WTC11 (cell line): Measurements from ENCODE around the gene KDM4B.

Experiments
- E2F1 ChIP-seq: sonication (generic); formaldehyde crosslinking; IDR thresholded peaks from 2 replicates; pipeline ENCODE4 v1.8.0; 2022; ENCODE audit warnings: mild to moderate bottlenecking, missing genetic modification reagents
- E2F5 ChIP-seq: sonication (generic); formaldehyde crosslinking; IDR thresholded peaks from 2 replicates; pipeline ENCODE4 v1.8.1; 2022; ENCODE audit warnings: mild to moderate bottlenecking, moderate library complexity, missing genetic modification reagents
- MLX ChIP-seq: sonication (generic); formaldehyde crosslinking; IDR thresholded peaks from 2 replicates; pipeline ENCODE4 v1.8.1; 2023; ENCODE audit warnings: mild to moderate bottlenecking, missing genetic modification reagents, moderate library complexity
- TEAD1 ChIP-seq: sonication (generic); formaldehyde crosslinking; IDR thresholded peaks from 2 replicates; pipeline ENCODE4 v1.8.0; 2022; ENCODE audit warnings: mild to moderate bottlenecking, missing genetic modification reagents
- TF ChIP-seq, protein P1 (sequence below): fragments of 200-600 bp; IDR thresholded peaks from 2 replicates; pipeline ENCODE4 v1.8.0; 2022; ENCODE audit warnings: antibody characterized with exemption
- TF ChIP-seq, protein P2 (sequence below): sonication (generic); formaldehyde crosslinking; conservative IDR thresholded peaks from 2 replicates; pipeline ENCODE4 v1.8.1; 2023; ENCODE audit warnings: mild to moderate bottlenecking, low read depth, missing genetic modification reagents, moderate library complexity

GRCh38 chr19:5200844-5201243 is 231.9 kb downstream of the KDM4B start:
- TF ChIP-seq, protein P1, sequence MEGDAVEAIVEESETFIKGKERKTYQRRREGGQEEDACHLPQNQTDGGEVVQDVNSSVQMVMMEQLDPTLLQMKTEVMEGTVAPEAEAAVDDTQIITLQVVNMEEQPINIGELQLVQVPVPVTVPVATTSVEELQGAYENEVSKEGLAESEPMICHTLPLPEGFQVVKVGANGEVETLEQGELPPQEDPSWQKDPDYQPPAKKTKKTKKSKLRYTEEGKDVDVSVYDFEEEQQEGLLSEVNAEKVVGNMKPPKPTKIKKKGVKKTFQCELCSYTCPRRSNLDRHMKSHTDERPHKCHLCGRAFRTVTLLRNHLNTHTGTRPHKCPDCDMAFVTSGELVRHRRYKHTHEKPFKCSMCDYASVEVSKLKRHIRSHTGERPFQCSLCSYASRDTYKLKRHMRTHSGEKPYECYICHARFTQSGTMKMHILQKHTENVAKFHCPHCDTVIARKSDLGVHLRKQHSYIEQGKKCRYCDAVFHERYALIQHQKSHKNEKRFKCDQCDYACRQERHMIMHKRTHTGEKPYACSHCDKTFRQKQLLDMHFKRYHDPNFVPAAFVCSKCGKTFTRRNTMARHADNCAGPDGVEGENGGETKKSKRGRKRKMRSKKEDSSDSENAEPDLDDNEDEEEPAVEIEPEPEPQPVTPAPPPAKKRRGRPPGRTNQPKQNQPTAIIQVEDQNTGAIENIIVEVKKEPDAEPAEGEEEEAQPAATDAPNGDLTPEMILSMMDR = no peak
- TF ChIP-seq E2F1 (CRISPR knock-in tag) (no peak), TEAD1 (CRISPR knock-in tag) (no peak), E2F5 (CRISPR knock-in tag) (no peak), MLX (no peak)
- TF ChIP-seq, protein P2, sequence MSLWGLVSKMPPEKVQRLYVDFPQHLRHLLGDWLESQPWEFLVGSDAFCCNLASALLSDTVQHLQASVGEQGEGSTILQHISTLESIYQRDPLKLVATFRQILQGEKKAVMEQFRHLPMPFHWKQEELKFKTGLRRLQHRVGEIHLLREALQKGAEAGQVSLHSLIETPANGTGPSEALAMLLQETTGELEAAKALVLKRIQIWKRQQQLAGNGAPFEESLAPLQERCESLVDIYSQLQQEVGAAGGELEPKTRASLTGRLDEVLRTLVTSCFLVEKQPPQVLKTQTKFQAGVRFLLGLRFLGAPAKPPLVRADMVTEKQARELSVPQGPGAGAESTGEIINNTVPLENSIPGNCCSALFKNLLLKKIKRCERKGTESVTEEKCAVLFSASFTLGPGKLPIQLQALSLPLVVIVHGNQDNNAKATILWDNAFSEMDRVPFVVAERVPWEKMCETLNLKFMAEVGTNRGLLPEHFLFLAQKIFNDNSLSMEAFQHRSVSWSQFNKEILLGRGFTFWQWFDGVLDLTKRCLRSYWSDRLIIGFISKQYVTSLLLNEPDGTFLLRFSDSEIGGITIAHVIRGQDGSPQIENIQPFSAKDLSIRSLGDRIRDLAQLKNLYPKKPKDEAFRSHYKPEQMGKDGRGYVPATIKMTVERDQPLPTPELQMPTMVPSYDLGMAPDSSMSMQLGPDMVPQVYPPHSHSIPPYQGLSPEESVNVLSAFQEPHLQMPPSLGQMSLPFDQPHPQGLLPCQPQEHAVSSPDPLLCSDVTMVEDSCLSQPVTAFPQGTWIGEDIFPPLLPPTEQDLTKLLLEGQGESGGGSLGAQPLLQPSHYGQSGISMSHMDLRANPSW (CRISPR knock-in tag) = no peak
